Activated naive CD8-positive, alpha-beta T cell treated with anti-CD3 and anti-CD28 coated beads for 36 hours (primary cell): ENCODE data around the gene ABHD4. TPM values are rescaled to one million over a fixed set of nuclear protein-coding genes. Genes with fewer than 3 reads are reported as not detected.
A peak's percentile ranks its signal among the peaks of the same experiment; 100 is the strongest.
"Not testable (repeated sequence)": the region's sequence is repeated elsewhere in the genome, so short reads cannot be mapped to it uniquely, and the experiment has no call there.

Experiments
- DNase-seq: peaks from one replicate; pipeline ENCODE4 v3.0.0; 2021
- H3K27ac Mint-ChIP-seq: one replicate; pipeline ENCODE4 v1.8.0; 2022; ENCODE audit warnings: mild to moderate bottlenecking, moderate library complexity, mixed read lengths
- H3K27me3 Mint-ChIP-seq: one replicate; pipeline ENCODE4 v1.8.0; 2022; ENCODE audit warnings: mild to moderate bottlenecking, mixed read lengths
- H3K36me3 Mint-ChIP-seq: one replicate; pipeline ENCODE4 v1.8.0; 2021; ENCODE audit warnings: mild to moderate bottlenecking, mixed read lengths
- H3K4me1 Mint-ChIP-seq: one replicate; pipeline ENCODE4 v1.8.0; 2021; ENCODE audit warnings: mixed read lengths
- H3K4me3 Mint-ChIP-seq: one replicate; pipeline ENCODE4 v1.8.0; 2022; ENCODE audit warnings: mild to moderate bottlenecking, moderate library complexity, mixed read lengths
- H3K9me3 Mint-ChIP-seq: one replicate; pipeline ENCODE4 v1.8.0; 2022; ENCODE audit warnings: mixed read lengths
- total RNA-seq, 2 experiments: library from RNA; stranded (reverse); gene quantifications; one replicate each; pipeline ENCODE4 v1.2.3, GENCODE V29; 2021

The ABHD4 gene
- total RNA-seq, 2 experiments from 2014 or later: 8.2 to 8.7 TPM

GRCh38 chr14:22615765-22616164 lies 17.7 kb downstream of the ABHD4 start:
- H3K9me3 Mint-ChIP-seq, H3K4me1 Mint-ChIP-seq, H3K27me3 Mint-ChIP-seq, DNase-seq, H3K4me3 Mint-ChIP-seq, H3K27ac Mint-ChIP-seq, H3K36me3 Mint-ChIP-seq: not testable (repeated sequence)

DNA sequence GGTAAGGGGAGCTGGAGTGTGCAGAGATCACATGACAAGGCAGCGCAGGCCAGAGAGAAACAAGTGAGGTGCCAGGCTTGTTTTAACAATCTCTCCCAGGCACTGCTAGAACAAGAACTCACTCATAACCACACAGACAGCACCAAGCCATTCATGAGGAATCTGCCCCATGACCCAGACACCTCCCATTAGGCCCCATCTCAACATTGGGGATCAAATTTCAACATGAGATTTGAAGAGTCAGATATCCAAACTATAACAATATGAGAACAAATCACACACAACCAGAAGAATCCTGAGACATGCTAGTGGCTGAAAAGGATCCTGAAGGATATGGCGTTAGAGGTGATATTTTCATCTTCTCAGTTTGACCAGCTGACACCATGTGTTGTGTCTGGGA lies 24.2 kb downstream of the ABHD4 start:
- no peak overlapping the region for H3K27ac Mint-ChIP-seq
- H3K4me3 Mint-ChIP-seq: no peak overlapping the region
- H3K4me1 Mint-ChIP-seq: no peaks in the 10 kb centered on the region
- peaks cover 5% of the 10 kb centered on the region for H3K27me3 Mint-ChIP-seq
- H3K36me3 Mint-ChIP-seq: no peaks in the 10 kb centered on the region
- no peak for DNase-seq
- H3K9me3 Mint-ChIP-seq: no peaks in the 10 kb centered on the region

DNA sequence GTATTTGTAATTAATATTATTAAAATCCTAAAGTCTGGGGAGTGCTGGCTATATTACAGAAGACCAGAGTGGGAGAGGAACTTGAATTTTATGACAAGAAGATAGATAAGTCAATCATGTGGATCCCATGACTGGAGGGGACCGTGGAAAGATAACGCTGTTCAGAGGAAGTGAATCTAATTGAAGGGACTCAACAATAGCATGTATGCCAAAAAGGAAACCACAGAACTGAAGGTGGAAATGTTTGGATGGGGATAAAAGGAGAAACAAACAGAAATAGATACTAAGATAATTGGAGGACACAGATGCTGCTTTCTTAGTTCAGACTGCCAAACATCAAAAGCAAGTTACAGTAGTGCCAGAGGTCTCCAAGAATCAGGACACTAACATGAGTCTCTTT lies 24.9 kb downstream of the ABHD4 start:
- no peaks in the 10 kb centered on the region for H3K9me3 Mint-ChIP-seq
- no peaks in the 10 kb centered on the region for H3K4me1 Mint-ChIP-seq
- H3K4me3 Mint-ChIP-seq: no peak overlapping the region
- H3K36me3 Mint-ChIP-seq: no peaks in the 10 kb centered on the region
- H3K27me3 Mint-ChIP-seq: peaks cover 5% of the 10 kb centered on the region
- no peak overlapping the region for H3K27ac Mint-ChIP-seq
- no peak for DNase-seq

DNA sequence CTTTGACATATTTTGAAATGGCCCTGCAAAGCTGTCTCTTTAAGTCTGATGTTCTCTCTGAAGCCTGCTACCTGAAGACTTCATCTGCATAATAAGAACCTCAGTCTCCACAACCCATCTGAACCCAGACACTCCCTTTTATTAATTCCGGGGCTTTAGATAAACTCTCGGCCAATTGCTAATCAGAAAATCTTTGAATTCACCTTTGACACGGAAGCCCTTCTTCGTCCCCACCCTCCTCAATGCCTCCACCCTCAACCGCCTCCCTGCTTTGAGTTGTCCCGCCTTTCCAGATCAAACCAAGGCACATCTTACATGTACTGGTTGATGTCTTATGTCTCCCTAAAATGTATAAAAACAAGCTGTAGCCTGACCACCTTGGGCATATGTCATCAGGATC lies 28.5 kb downstream of the ABHD4 start:
- peaks cover 5% of the 10 kb centered on the region for H3K27me3 Mint-ChIP-seq
- H3K4me1 Mint-ChIP-seq: no peaks in the 10 kb centered on the region
- H3K36me3 Mint-ChIP-seq: no peaks in the 10 kb centered on the region
- H3K27ac Mint-ChIP-seq: no peak overlapping the region
- no peak for DNase-seq
- peaks cover 10% of the 10 kb centered on the region for H3K9me3 Mint-ChIP-seq
- no peak overlapping the region for H3K4me3 Mint-ChIP-seq

- H3K27me3 Mint-ChIP-seq: peaks cover 5% of the 10 kb centered on the region
- no peaks in the 10 kb centered on the region for H3K36me3 Mint-ChIP-seq
- no peak overlapping the region for H3K4me3 Mint-ChIP-seq
- no peak overlapping the region for H3K27ac Mint-ChIP-seq
- H3K4me1 Mint-ChIP-seq: no peaks in the 10 kb centered on the region
- H3K9me3 Mint-ChIP-seq: peaks cover 12% of the 10 kb centered on the region
- no peak for DNase-seq
Observed at GRCh38 chr14:22627506-22628263, 29.6 kb downstream of the ABHD4 start.

DNA sequence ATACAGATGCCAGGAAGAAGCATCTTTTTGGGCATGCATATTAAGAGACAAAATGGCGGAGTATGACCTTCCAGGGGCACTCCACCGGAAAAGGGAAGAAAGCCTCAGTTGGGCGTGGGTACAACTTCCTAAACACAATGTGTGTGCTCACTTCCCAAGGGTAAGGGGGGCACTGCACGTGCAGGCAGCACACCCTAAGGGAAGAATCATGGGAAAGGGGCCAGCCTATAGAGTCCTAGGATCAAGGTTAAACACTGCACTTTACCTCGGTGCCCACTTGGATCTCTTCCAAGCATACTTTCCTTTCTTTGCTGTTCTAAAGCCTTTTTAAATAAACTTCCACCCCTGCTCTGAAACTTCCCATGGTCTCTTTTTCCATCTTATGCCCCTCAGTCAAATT lies 31.3 kb downstream of the ABHD4 start:
- H3K4me3 Mint-ChIP-seq: no peak overlapping the region
- no peak overlapping the region for H3K27ac Mint-ChIP-seq
- DNase-seq: no peak
- H3K36me3 Mint-ChIP-seq: no peaks in the 10 kb centered on the region
- H3K27me3 Mint-ChIP-seq: no peaks in the 10 kb centered on the region
- H3K9me3 Mint-ChIP-seq: peaks cover 12% of the 10 kb centered on the region
- H3K4me1 Mint-ChIP-seq: no peaks in the 10 kb centered on the region

- Mint-ChIP-seq H3K27ac (no peak overlapping the region), H3K36me3 (no peaks in the 10 kb centered on the region), H3K4me3 (no peak overlapping the region), H3K9me3 (peaks cover 12% of the 10 kb centered on the region), H3K4me1 (no peaks in the 10 kb centered on the region), H3K27me3 (no peaks in the 10 kb centered on the region)
- no peak for DNase-seq
Observed at GRCh38 chr14:22630066-22630465, 32.0 kb downstream of the ABHD4 start.

DNA sequence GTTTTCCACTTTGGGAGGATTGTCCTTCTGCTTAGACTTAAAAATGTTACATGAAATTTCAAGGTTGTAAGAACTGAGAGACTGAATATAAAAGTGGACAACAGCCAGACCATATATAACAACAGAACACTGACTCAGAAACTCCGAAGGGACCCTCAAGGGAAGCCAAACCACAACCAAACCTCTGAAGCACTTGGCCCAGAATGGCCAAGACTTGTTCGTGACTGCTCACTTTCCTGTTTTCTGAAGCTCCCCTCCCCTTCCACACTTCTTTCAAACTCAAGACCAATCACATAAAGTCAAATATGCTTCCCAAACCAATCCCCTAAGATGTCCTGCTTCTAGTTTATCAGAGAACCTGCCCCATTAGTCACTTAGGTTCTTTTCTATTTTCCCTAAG lies 32.4 kb downstream of the ABHD4 start:
- DNase-seq: no peak
- Mint-ChIP-seq H3K4me1 (no peaks in the 10 kb centered on the region), H3K27ac (no peak overlapping the region), H3K36me3 (no peaks in the 10 kb centered on the region), H3K4me3 (no peak overlapping the region), H3K9me3 (peaks cover 12% of the 10 kb centered on the region), H3K27me3 (no peaks in the 10 kb centered on the region)

- peaks cover 12% of the 10 kb centered on the region for H3K9me3 Mint-ChIP-seq
Observed at GRCh38 chr14:22634233-22634900, 36.3 kb downstream of the ABHD4 start.

GRCh38 chr14:22635980-22636379 lies 37.9 kb downstream of the ABHD4 start:
- DNase-seq, H3K9me3 Mint-ChIP-seq, H3K36me3 Mint-ChIP-seq, H3K4me3 Mint-ChIP-seq, H3K27ac Mint-ChIP-seq, H3K27me3 Mint-ChIP-seq, H3K4me1 Mint-ChIP-seq: not testable (repeated sequence)

More at GRCh38 chr14:22634233-22634900, 36.3 kb downstream of the ABHD4 start:
- H3K27me3 Mint-ChIP-seq: no peaks in the 10 kb centered on the region
- H3K36me3 Mint-ChIP-seq: no peaks in the 10 kb centered on the region
- H3K4me3 Mint-ChIP-seq: no peak overlapping the region
- no peak for DNase-seq
- H3K4me1 Mint-ChIP-seq: no peaks in the 10 kb centered on the region
- H3K27ac Mint-ChIP-seq: no peak overlapping the region

DNA sequence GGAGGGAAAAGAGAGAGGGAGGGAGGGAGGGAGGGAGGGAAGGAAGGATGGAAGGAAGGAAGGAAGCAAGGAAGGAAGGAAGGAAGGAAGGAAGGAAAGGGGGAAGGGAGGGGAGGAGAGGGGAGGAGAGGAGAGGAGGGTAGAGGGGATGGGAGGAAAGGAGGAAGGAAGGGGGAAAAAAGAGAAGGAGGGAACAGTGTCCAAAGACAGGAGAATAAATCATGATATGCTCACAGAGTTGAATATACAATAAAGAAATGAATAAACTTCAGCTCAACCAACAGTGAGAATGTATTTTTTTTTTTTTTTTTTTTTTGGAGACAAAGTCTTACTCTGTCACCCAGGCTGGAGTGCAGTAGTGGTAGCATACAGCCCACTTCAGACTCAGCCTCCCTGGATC lies 42.1 kb downstream of the ABHD4 start:
- peaks cover 5% of the 10 kb centered on the region for H3K4me1 Mint-ChIP-seq
- DNase-seq: no peak
- H3K36me3 Mint-ChIP-seq: no peaks in the 10 kb centered on the region
- H3K4me3 Mint-ChIP-seq: no peak overlapping the region
- no peak overlapping the region for H3K27ac Mint-ChIP-seq
- H3K27me3 Mint-ChIP-seq: no peaks in the 10 kb centered on the region
- H3K9me3 Mint-ChIP-seq: no peaks in the 10 kb centered on the region

- Mint-ChIP-seq H3K9me3 (no peaks in the 10 kb centered on the region), H3K27ac (no peak overlapping the region), H3K4me3 (no peak overlapping the region), H3K27me3 (no peaks in the 10 kb centered on the region), H3K4me1 (peaks cover 10% of the 10 kb centered on the region), H3K36me3 (no peaks in the 10 kb centered on the region)
- DNase-seq: no peak
Observed at GRCh38 chr14:22641846-22642245, 43.7 kb downstream of the ABHD4 start.

- Mint-ChIP-seq H3K9me3 (no peaks in the 10 kb centered on the region), H3K4me3 (no peak within 1 kb of the TSS), H3K27me3 (no peaks in the 10 kb centered on the region), H3K4me1 (peaks cover 11% of the 10 kb centered on the region), H3K27ac (no peak within 1 kb of the TSS), H3K36me3 (no peaks in the 10 kb centered on the region)
- DNase-seq: no peak
Observed at GRCh38 chr14:22644305-22644635, 46.2 kb downstream of the ABHD4 start, which contains the start of gene OR6J1. Gene OR6J1 (minus strand): TSS chr14:22644352. CDS start chr14:22634811, 9,541 bp downstream.

- Mint-ChIP-seq H3K36me3 (no peaks in the 10 kb centered on the region), H3K27me3 (no peaks in the 10 kb centered on the region), H3K9me3 (no peaks in the 10 kb centered on the region), H3K27ac (peak overlapping the region; percentile 63), H3K4me1 (peaks cover 11% of the 10 kb centered on the region), H3K4me3 (no peak overlapping the region)
- DNase-seq: no peak
Observed at GRCh38 chr14:22646570-22647254, 48.6 kb downstream of the ABHD4 start.

DNA sequence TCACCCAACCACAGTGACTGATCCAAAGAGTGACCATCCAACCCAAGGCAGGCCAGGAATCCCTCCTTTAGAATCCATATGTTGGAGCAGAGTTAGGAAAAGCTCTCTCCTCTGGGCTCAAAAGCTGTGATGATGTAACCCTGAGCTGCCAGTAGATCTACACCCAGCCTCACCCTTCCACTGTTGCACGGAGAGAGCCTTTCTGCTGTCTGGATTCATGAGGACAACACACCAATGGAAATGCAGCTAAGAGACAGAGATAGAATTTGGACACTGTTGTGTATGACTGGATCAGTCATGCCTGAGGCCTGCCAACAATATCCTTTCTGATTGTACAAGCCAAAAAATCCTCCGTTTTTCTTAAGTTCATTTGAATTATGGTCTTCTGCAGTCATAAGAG lies 50.4 kb downstream of the ABHD4 start:
- Mint-ChIP-seq H3K9me3 (no peaks in the 10 kb centered on the region), H3K4me3 (no peak overlapping the region), H3K36me3 (no peaks in the 10 kb centered on the region), H3K4me1 (peaks cover 13% of the 10 kb centered on the region), H3K27me3 (no peaks in the 10 kb centered on the region), H3K27ac (no peak overlapping the region)
- no peak for DNase-seq
